Colonic mucosa (tissue), 4 donors: ENCODE measurements around the gene TBCA. TPM values are rescaled to one million over a fixed set of nuclear protein-coding genes. Genes with fewer than 3 reads are reported as not detected.

Experiments
- DNase-seq: peaks from one replicate; pipeline ENCODE4 v3.0.0-alpha.2; 2020
- H3K27ac ChIP-seq: fragments of 200-600 bp; one replicate; pipeline ENCODE4 v1.8.0; 2021
- H3K27me3 ChIP-seq: fragments of 200-600 bp; one replicate; pipeline ENCODE4 v1.8.0; 2021
- H3K36me3 ChIP-seq: fragments of 200-600 bp; one replicate; pipeline ENCODE4 v1.8.0; 2021
- H3K4me1 ChIP-seq: fragments of 200-600 bp; one replicate; pipeline ENCODE4 v1.8.0; 2021; ENCODE audit warnings: mild to moderate bottlenecking
- H3K4me3 ChIP-seq: fragments of 200-600 bp; one replicate; pipeline ENCODE4 v1.8.0; 2021
- H3K9ac ChIP-seq, 2 donors: one replicate each; pipeline ENCODE4 v1.7.0; 2013; ENCODE audit warnings: control low read depth in 2 of 2, low read depth in 2 of 2, low read length in 2 of 2
- H3K9me3 ChIP-seq: fragments of 200-600 bp; one replicate; pipeline ENCODE4 v1.8.0; 2021
- intact Hi-C: fragments of 100-400 bp; cut with DNase I; formaldehyde crosslinking; loops from one replicate; pipeline ENCODE4 v1.14.1; 2022
- total RNA-seq, 2 donors: library from RNA; stranded (reverse); fragmentation: NEBNext Ultra II Directional in 1 of 2; extraction: Animal tissue kit (Norgen Biotek cat#: 25700) in 1 of 2; gene quantifications; one replicate each; pipeline ENCODE4 v1.2.1, GENCODE V29; 2021
- TF ChIP-seq, protein P1 (sequence below): fragments of 200-600 bp; IDR thresholded peaks from one replicate; pipeline ENCODE4 v1.8.0; 2022; ENCODE audit warnings: antibody characterized with exemption, mild to moderate bottlenecking
- donor health status: healthy.
- donor health status: DM: no; HTN: no; CAD: no.
- donor health status: DM: no; HTN: no; CAD: no.

TBCA gene
- total RNA-seq, 2 donors from 2014 or later: 123 to 155 TPM

GRCh38 chr5:77743181-77743580, 33.0 kb downstream of the TBCA start:
- no peaks in the 10 kb centered on the region for H3K36me3 ChIP-seq
- H3K9ac ChIP-seq: no peak overlapping the region
- no peak for DNase-seq
- H3K27me3 ChIP-seq: no peaks in the 10 kb centered on the region
- intact Hi-C loops: no loop called here
- H3K4me1 ChIP-seq: no peaks in the 10 kb centered on the region
- TF ChIP-seq, protein P1, sequence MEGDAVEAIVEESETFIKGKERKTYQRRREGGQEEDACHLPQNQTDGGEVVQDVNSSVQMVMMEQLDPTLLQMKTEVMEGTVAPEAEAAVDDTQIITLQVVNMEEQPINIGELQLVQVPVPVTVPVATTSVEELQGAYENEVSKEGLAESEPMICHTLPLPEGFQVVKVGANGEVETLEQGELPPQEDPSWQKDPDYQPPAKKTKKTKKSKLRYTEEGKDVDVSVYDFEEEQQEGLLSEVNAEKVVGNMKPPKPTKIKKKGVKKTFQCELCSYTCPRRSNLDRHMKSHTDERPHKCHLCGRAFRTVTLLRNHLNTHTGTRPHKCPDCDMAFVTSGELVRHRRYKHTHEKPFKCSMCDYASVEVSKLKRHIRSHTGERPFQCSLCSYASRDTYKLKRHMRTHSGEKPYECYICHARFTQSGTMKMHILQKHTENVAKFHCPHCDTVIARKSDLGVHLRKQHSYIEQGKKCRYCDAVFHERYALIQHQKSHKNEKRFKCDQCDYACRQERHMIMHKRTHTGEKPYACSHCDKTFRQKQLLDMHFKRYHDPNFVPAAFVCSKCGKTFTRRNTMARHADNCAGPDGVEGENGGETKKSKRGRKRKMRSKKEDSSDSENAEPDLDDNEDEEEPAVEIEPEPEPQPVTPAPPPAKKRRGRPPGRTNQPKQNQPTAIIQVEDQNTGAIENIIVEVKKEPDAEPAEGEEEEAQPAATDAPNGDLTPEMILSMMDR: no peak
- H3K4me3 ChIP-seq: no peak overlapping the region
- no peak overlapping the region for H3K27ac ChIP-seq
- H3K9me3 ChIP-seq: no peaks in the 10 kb centered on the region

- Histone ChIP-seq H3K27me3 (no peaks in the 10 kb centered on the region), H3K4me3 (no peak overlapping the region), H3K4me1 (no peaks in the 10 kb centered on the region), H3K36me3 (no peaks in the 10 kb centered on the region), H3K9me3 (no peaks in the 10 kb centered on the region), H3K9ac (no peak overlapping the region), H3K27ac (no peak overlapping the region)
- TF ChIP-seq, protein P1: no peak
- intact Hi-C loops: no loop called here
- DNase-seq: no peak
These were observed 34.5 kb downstream of the TBCA start for GRCh38 chr5:77741608-77742007.

DNA sequence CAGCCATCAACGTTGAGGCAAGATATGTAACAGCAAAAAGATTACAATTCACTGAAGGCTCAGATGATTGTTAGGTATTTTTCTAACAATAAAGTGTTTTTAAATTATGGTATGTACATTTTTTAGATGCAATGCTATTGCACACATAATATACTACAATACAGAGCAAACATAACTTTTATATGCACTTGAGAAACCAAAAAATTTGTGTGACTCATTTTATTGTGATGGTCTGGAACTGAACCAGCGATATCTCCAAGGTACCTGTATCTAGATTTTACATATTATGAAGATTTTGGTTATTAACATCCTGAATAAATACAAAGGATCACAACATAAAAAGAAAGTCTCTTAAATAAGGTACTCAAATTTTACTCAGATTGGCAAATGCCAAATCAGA, 41.3 kb downstream of the TBCA start:
- no peaks in the 10 kb centered on the region for H3K36me3 ChIP-seq
- no peak overlapping the region for H3K27ac ChIP-seq
- no peaks in the 10 kb centered on the region for H3K27me3 ChIP-seq
- H3K9me3 ChIP-seq: no peaks in the 10 kb centered on the region
- H3K4me1 ChIP-seq: no peaks in the 10 kb centered on the region
- no peak for DNase-seq
- no peak overlapping the region for H3K4me3 ChIP-seq
- intact Hi-C loops: no loop called here
- H3K9ac ChIP-seq: no peak overlapping the region
- TF ChIP-seq, protein P1: no peak

GRCh38 chr5:77733130-77733529, 43.0 kb downstream of the TBCA start:
- no peaks in the 10 kb centered on the region for H3K4me1 ChIP-seq
- H3K36me3 ChIP-seq: no peaks in the 10 kb centered on the region
- no peaks in the 10 kb centered on the region for H3K9me3 ChIP-seq
- TF ChIP-seq, protein P1: no peak
- intact Hi-C loops: no loop called here
- no peaks in the 10 kb centered on the region for H3K27me3 ChIP-seq
- H3K27ac ChIP-seq: no peak overlapping the region
- no peak overlapping the region for H3K4me3 ChIP-seq
- no peak overlapping the region for H3K9ac ChIP-seq
- no peak for DNase-seq

DNA sequence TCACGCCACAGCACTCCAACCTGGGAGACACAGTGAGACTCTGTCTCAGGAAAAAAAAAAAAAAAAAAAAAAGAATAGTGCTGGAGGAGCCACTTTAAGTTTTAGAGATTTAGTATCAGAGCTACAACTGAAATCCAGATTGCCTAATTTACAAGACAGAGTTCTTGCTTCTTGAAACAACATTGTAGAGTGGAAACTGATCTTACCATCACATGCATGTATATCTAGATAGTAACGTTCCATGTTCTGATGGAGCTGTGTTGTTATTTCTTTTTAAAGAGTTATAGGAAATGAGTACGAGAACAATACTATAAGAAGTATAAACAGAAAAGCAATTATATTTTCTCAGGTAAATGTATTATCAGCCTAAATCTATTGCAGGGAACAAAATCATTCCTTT, 48.9 kb downstream of the TBCA start:
- H3K27me3 ChIP-seq: no peaks in the 10 kb centered on the region
- no peak overlapping the region for H3K27ac ChIP-seq
- H3K9me3 ChIP-seq: no peaks in the 10 kb centered on the region
- intact Hi-C loops: no loop called here
- no peaks in the 10 kb centered on the region for H3K36me3 ChIP-seq
- H3K4me3 ChIP-seq: no peak overlapping the region
- TF ChIP-seq, protein P1: no peak
- no peak for DNase-seq
- no peaks in the 10 kb centered on the region for H3K4me1 ChIP-seq
- no peak overlapping the region for H3K9ac ChIP-seq

GRCh38 chr5:77725616-77726015, 50.5 kb downstream of the TBCA start:
- no peak for DNase-seq
- H3K4me3 ChIP-seq: no peak overlapping the region

More at GRCh38 chr5:77725616-77726015, 50.5 kb downstream of the TBCA start:
- TF ChIP-seq, protein P1: no peak
- H3K36me3 ChIP-seq: no peaks in the 10 kb centered on the region
- no peaks in the 10 kb centered on the region for H3K27me3 ChIP-seq
- no peaks in the 10 kb centered on the region for H3K4me1 ChIP-seq
- H3K9ac ChIP-seq: no peak overlapping the region
- intact Hi-C loops: no loop called here
- H3K27ac ChIP-seq: no peak overlapping the region
- no peaks in the 10 kb centered on the region for H3K9me3 ChIP-seq
